GM23248 (cell line): ENCODE measurements around the gene RSRC1.

Experiments used
- EZH2 ChIP-seq: fragments of 200-600 bp; sonication (generic); IDR thresholded peaks from 2 replicates; pipeline ENCODE4 v1.6.1; 2018; ENCODE audit warnings: antibody characterized with exemption, mild to moderate bottlenecking; ENCODE audit not compliant: insufficient read depth, poor library complexity, severe bottlenecking
- EZH2phosphoT487 ChIP-seq: fragments of 200-600 bp; sonication (generic); IDR thresholded peaks from 2 replicates; pipeline ENCODE4 v1.6.1; 2018; ENCODE audit warnings: antibody characterized with exemption, moderate library complexity, mild to moderate bottlenecking, low read depth; ENCODE audit not compliant: insufficient read depth

DNA sequence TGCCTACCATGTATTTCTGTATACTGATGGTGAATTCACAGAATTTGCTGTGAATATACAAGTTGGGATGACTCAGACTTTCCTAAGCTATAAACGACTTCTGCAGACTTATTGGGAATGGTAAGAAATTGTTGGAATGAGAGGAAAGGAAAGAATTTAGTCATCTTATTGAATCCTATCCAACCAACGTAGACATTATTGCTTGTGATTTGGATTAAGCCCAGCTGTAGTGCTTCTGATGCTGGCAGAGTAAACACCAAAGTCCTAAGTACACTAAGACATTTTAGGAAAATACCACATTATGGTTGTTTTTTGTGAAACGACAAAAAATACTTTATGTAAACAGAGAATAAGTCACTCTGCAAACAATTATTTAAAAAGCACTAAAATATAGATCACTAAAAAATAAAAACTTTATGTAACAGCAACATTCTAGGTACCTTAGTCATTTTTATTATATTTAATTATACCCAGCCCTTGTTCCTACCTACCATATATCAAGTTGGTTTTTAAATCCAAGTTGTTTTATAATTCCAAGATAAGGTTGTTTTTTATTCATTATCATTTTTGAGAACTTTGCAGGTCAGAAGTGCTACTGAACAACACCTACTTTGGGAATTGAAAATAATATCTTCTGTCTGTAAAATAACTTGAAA lies 361.9 kb downstream of the RSRC1 start:
- TF ChIP-seq EZH2 (no peak), EZH2phosphoT487 (no peak)
